Cardiac ventricle fibroblast (primary cell): ENCODE results near the gene TMEM141. TPM values are rescaled to one million over a fixed set of nuclear protein-coding genes. Genes with fewer than 3 reads are reported as not detected.

Experiments
- total RNA-seq: library from RNA; depleted of rRNA; stranded (reverse); fragments of >200 nt; gene quantifications from 2 replicates; pipeline ENCODE4 v1.2.3, GENCODE V29; 2015

Gene TMEM141
- 43.6 and 52.5 TPM in 2 replicates for total RNA-seq

GRCh38 chr9:136790640-136791515 is at the start of gene TMEM141:
Gene TMEM141 (plus strand): TSS chr9:136791344. CDS start chr9:136791371, 27 bp downstream.

GRCh38 chr9:136742591-136743391 is 48.4 kb upstream of the TMEM141 start, which contains the start of gene LCN10:
Gene LCN10 (minus strand): TSS chr9:136742940. CDS start chr9:136742903, 37 bp downstream.

GRCh38 chr9:136748201-136748600 is 42.9 kb upstream of the TMEM141 start, which contains the start of gene LCN6:
Gene LCN6 (minus strand): TSS chr9:136748525. CDS start chr9:136748483, 42 bp downstream.

GRCh38 chr9:136764301-136764891 is 26.7 kb upstream of the TMEM141 start, which contains the start of gene LCN15:
Gene LCN15 (minus strand): TSS chr9:136764518. CDS start chr9:136764488, 30 bp downstream.

GRCh38 chr9:136796238-136796774 is 5.2 kb downstream of the TMEM141 start, which contains the start of gene CCDC183:
Gene CCDC183 (plus strand): TSS chr9:136796338. CDS start chr9:136796398, 60 bp downstream.

GRCh38 chr9:136807281-136808074 is 16.3 kb downstream of the TMEM141 start, which contains the start of gene RABL6:
Gene RABL6 (plus strand): TSS chr9:136807948. CDS start chr9:136808197, 249 bp downstream.

GRCh38 chr9:136842380-136842948 is 51.3 kb downstream of the TMEM141 start, which contains the start of gene AJM1:
Gene AJM1 (plus strand): TSS chr9:136842478. CDS start chr9:136844415, 1,937 bp downstream.

Other genes starting within 250 kb of the TMEM141 start
- gene NOTCH1, start 245.3 kb upstream of the TMEM141 start, total RNA-seq: 17.6 and 23.4 TPM in 2 replicates
- gene EGFL7, start 128.4 kb upstream of the TMEM141 start, total RNA-seq: 32.2 and 35.9 TPM in 2 replicates
- gene AGPAT2, start 103.9 kb upstream of the TMEM141 start, total RNA-seq: 42.3 and 45.0 TPM in 2 replicates
- gene DIPK1B, start 78.8 kb upstream of the TMEM141 start, total RNA-seq: 5.4 and 9.2 TPM in 2 replicates
- not detected in 2 replicates for gene LCN10, start 48.4 kb upstream of the TMEM141 start, total RNA-seq
- not detected in 2 replicates for gene LCN6, start 42.8 kb upstream of the TMEM141 start, total RNA-seq
- gene LCN8, start 33.1 kb upstream of the TMEM141 start, total RNA-seq: not detected in 2 replicates
- not detected in 2 replicates for gene LCN15, start 26.8 kb upstream of the TMEM141 start, total RNA-seq
- gene CCDC183, start 5.0 kb downstream of the TMEM141 start, total RNA-seq: 0.39 and 1.1 TPM in 2 replicates
- 38.4 and 41.8 TPM in 2 replicates for gene RABL6, start 16.6 kb downstream of the TMEM141 start, total RNA-seq
- gene AJM1, start 51.1 kb downstream of the TMEM141 start, total RNA-seq: 1.1 and 1.4 TPM in 2 replicates
- 109 TPM in 2 replicates for gene PHPT1, start 58.1 kb downstream of the TMEM141 start, total RNA-seq
- 0.37 and 0.78 TPM in 2 replicates for gene MAMDC4, start 61.0 kb downstream of the TMEM141 start, total RNA-seq
- 418 and 434 TPM in 2 replicates for gene EDF1, start 75.0 kb downstream of the TMEM141 start, total RNA-seq
- 3.9 and 5.9 TPM in 2 replicates for gene TRAF2, start 95.2 kb downstream of the TMEM141 start, total RNA-seq
- 137 and 146 TPM in 2 replicates for gene FBXW5, start 153.4 kb downstream of the TMEM141 start, total RNA-seq
- gene C8G, start 153.9 kb downstream of the TMEM141 start, total RNA-seq: not detected in 2 replicates
- gene LCN12, start 160.9 kb downstream of the TMEM141 start, total RNA-seq: not detected in 2 replicates
- gene PTGDS, start 186.2 kb downstream of the TMEM141 start, total RNA-seq: 211 and 233 TPM in 2 replicates
- 0.73 TPM in 1 of 2 replicates, not detected in the other for gene LCNL1, start 191.6 kb downstream of the TMEM141 start, total RNA-seq
- 22.2 and 22.3 TPM in 2 replicates for gene PAXX, start 201.1 kb downstream of the TMEM141 start, total RNA-seq
- 0.83 and 3.2 TPM in 2 replicates for gene CLIC3, start 205.2 kb downstream of the TMEM141 start, total RNA-seq
- 27.1 and 27.6 TPM in 2 replicates for gene ABCA2, start 236.9 kb downstream of the TMEM141 start, total RNA-seq
- gene FUT7, start 240.7 kb downstream of the TMEM141 start, total RNA-seq: not detected in 2 replicates